AG04450 (cell line): ENCODE data around the gene ATAD5. TPM values are rescaled to one million over a fixed set of nuclear protein-coding genes. Genes with fewer than 3 reads are reported as not detected.

Source experiments
- CTCF ChIA-PET: fragments of 300-600, 350-600 bp; formaldehyde crosslinking; extraction: SDS; loops from one replicate; lab custom pipeline; 2022; ENCODE audit warnings: antibody characterized with exemption, inconsistent platforms; lab: Charles Lee
- POLR2A ChIA-PET: fragments of 350-600 bp; formaldehyde crosslinking; extraction: SDS; loops from one replicate; lab custom pipeline; 2021; ENCODE audit warnings: antibody characterized with exemption, inconsistent platforms; lab: Yijun Ruan, JAX
- DNase-seq: peaks from one replicate; pipeline ENCODE4 v3.0.0-alpha.2; 2011; ENCODE audit warnings: low read depth, low spot score
- H3K27ac ChIP-seq: one replicate; pipeline ENCODE4 v1.5.1; 2012; ENCODE audit warnings: low read depth, low read length, control low read depth
- H3K27me3 ChIP-seq: one replicate; pipeline ENCODE4 v1.6.0; 2012; ENCODE audit warnings: low read length; ENCODE audit not compliant: control insufficient read depth, insufficient read depth
- H3K4me3 ChIP-seq: 2 replicates; pipeline ENCODE4 v1.5.1; 2011; ENCODE audit warnings: mild to moderate bottlenecking, low read depth, low read length, control low read depth
- H3K9me3 ChIP-seq: 2 replicates; pipeline ENCODE4 v1.5.1; 2012; ENCODE audit warnings: low read length; ENCODE audit not compliant: control insufficient read depth, insufficient read depth
- polyA plus RNA-seq: library from polyadenylated mRNA; depleted of rRNA; stranded (reverse); fragments of >200 nt; gene quantifications from 2 replicates; pipeline ENCODE4 v1.2.3, GENCODE V29; 2011
- TF ChIP-seq, protein P1 (sequence below): IDR thresholded peaks from 2 replicates; pipeline ENCODE4 v1.5.1; 2011; ENCODE audit warnings: low read depth, low read length, control low read depth, inconsistent platforms

ATAD5 gene
- polyA plus RNA-seq, 1 experiment: 1.0 TPM

DNA sequence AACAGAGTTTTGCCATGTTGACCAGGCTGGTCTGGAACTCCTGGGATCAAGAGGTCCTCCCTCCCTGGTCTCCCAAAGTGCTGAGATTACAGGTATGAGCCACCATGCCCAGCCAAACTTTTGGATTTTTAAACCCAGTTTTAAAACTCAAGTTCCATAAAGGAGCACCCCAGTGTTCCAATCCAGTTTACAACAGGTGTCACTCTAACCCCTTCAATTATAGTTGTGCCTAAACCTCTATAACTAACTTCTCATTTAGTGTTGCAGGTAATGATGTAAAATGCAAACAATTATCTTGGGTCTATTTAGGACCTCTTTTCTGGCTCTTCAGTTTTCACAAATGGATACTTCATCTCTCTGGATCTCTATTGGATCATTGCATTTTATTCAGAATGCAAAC lies 82.2 kb downstream of the ATAD5 start:
- no peak for DNase-seq
- CTCF ChIA-PET: no interaction called here
- POLR2A ChIA-PET: no interaction called here
- no peak overlapping the region for H3K27ac ChIP-seq
- no peak overlapping the region for H3K4me3 ChIP-seq
- TF ChIP-seq, protein P1, sequence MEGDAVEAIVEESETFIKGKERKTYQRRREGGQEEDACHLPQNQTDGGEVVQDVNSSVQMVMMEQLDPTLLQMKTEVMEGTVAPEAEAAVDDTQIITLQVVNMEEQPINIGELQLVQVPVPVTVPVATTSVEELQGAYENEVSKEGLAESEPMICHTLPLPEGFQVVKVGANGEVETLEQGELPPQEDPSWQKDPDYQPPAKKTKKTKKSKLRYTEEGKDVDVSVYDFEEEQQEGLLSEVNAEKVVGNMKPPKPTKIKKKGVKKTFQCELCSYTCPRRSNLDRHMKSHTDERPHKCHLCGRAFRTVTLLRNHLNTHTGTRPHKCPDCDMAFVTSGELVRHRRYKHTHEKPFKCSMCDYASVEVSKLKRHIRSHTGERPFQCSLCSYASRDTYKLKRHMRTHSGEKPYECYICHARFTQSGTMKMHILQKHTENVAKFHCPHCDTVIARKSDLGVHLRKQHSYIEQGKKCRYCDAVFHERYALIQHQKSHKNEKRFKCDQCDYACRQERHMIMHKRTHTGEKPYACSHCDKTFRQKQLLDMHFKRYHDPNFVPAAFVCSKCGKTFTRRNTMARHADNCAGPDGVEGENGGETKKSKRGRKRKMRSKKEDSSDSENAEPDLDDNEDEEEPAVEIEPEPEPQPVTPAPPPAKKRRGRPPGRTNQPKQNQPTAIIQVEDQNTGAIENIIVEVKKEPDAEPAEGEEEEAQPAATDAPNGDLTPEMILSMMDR: no peak
- H3K27me3 ChIP-seq: no peaks in the 10 kb centered on the region
- no peaks in the 10 kb centered on the region for H3K9me3 ChIP-seq

DNA sequence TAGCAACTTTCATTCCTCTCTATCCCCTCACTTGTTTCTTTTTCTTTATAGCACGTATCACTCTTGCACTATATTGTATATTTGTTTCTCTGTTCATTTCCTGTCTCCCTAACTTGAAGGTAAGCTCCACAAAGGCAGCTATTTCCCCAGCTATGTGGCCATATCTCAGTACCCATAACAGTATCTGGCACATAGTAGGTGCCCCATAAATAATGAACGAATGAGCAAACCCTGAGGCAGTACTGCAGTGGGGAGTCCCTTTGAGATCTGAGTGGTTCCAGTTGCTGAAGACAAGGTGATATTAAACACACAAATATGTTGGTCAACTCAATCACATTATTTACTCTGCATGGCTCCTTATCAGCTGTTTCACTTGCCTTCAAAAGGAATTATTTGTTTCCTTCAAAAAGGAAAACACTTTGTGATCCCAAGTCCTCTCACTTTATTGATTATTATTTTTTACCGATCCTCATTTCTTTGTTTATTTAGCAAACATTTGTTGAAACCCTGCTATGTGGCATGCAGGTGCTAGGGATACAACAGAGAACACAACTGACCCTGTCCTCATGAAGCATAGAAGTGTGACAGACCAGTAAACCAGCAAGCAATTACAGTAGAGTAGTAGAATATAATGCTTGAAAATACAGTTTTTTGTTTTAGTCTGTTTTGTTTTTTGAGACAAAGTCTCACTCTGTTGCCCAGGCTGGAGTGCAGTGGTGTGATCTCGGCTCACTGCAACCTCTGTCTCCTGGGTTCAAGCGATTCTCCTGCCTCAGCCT lies 84.3 kb downstream of the ATAD5 start:
- POLR2A ChIA-PET: interaction anchor here (1.2 kb wide), 1 partner anchor 9 kb away, joined by 3 read pairs; no protein-coding TSS in a partner anchor
- Histone ChIP-seq H3K4me3 (no peak overlapping the region), H3K9me3 (no peaks in the 10 kb centered on the region), H3K27me3 (no peaks in the 10 kb centered on the region), H3K27ac (no peak overlapping the region)
- TF ChIP-seq, protein P1: no peak
- CTCF ChIA-PET: no interaction called here
- DNase-seq: no peak

DNA sequence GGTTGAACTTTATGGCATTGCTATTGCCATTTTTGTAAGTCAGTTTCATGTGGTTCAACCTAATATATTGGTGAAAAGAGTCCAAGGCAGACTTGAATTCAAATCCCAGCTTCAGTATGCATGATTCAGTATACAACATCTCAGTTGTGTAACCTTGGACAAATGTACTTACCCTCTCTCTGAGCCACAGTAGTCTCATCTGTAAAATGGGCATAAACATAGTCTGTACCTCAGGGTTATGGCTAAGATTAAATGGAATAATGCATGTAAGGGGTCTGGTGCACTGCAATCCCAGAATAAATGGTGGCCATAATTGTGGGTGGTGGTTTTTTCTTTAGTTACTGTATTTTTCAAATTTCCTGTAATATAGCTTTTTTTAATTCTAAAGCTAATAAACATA lies 85.3 kb downstream of the ATAD5 start:
- no peak overlapping the region for H3K4me3 ChIP-seq
- POLR2A ChIA-PET: no interaction called here
- TF ChIP-seq, protein P1: no peak
- no peak for DNase-seq
- no peaks in the 10 kb centered on the region for H3K9me3 ChIP-seq
- no peaks in the 10 kb centered on the region for H3K27me3 ChIP-seq
- H3K27ac ChIP-seq: no peak overlapping the region
- CTCF ChIA-PET: no interaction called here

DNA sequence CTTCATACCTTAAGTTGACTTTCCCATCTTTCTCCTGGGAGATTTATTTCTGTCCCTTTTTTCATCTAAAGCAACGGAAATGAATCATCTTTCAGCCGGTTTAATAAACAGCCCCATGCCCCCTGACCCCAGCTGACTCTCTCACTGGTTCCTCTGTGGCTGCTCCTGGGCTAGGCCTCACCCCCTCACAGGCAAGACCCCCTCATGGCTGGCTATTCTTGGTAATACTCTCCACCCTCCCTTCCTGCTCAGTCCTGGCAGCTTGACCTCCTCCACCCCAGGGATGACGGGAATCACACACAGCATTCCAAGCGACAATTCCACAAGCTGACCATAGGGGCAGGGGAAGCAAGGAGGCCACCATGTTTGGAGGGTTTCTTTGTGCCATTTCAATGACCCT lies 88.5 kb downstream of the ATAD5 start:
- TF ChIP-seq, protein P1: peak; percentile 22; the same call in 1 of the 2 replicates
- peak; percentile 3 for DNase-seq
- no peaks in the 10 kb centered on the region for H3K9me3 ChIP-seq
- POLR2A ChIA-PET: interaction anchor here (0.5 kb wide), 1 partner anchor 188 kb away, joined by 6 read pairs; no protein-coding TSS in a partner anchor
- H3K27me3 ChIP-seq: peaks cover 17% of the 10 kb centered on the region
- peak overlapping the region; percentile 62 for H3K27ac ChIP-seq
- CTCF ChIA-PET: no interaction called here
- no peak overlapping the region for H3K4me3 ChIP-seq
